Skeletal muscle satellite cell (primary cell): Measurements from ENCODE around the gene KLHDC4.

Source experiments
- H3K27me3 ChIP-seq: 2 replicates; pipeline ENCODE4 v1.7.0; 2013; ENCODE audit warnings: low read length; ENCODE audit not compliant: control insufficient read depth, insufficient read depth
- H3K36me3 ChIP-seq: 2 replicates; pipeline ENCODE4 v1.7.0; 2013; ENCODE audit warnings: mild to moderate bottlenecking, control low read depth, low read length; ENCODE audit not compliant: insufficient read depth
- H3K4me1 ChIP-seq: 2 replicates; pipeline ENCODE4 v1.7.0; 2013; ENCODE audit warnings: low read length; ENCODE audit not compliant: control insufficient read depth, insufficient read depth
- H3K4me2 ChIP-seq: 2 replicates; pipeline ENCODE4 v1.7.0; 2013; ENCODE audit warnings: mild to moderate bottlenecking, low read length
- H3K4me3 ChIP-seq: 2 replicates; pipeline ENCODE4 v1.7.0; 2013; ENCODE audit warnings: low read length
- H3K9ac ChIP-seq: 2 replicates; pipeline ENCODE4 v1.7.0; 2013; ENCODE audit warnings: mild to moderate bottlenecking, low read depth, low read length, moderate library complexity
- H3K9me3 ChIP-seq: replicated peaks from 2 replicates; pipeline ENCODE4 v1.7.0; 2013; ENCODE audit warnings: mild to moderate bottlenecking, control low read depth, low read length

Gene KLHDC4

GRCh38 chr16:87710887-87711286 lies 54.9 kb downstream of the KLHDC4 start:
- no peaks in the 10 kb centered on the region for H3K4me1 ChIP-seq
- no peak overlapping the region for H3K9ac ChIP-seq
- H3K9me3 ChIP-seq, result no peaks in the 10 kb centered on the region
- H3K4me3 ChIP-seq, result no peak overlapping the region
- no peak overlapping the region for H3K4me2 ChIP-seq
- H3K27me3 ChIP-seq, result no peaks in the 10 kb centered on the region
- peaks cover 23% of the 10 kb centered on the region for H3K36me3 ChIP-seq

GRCh38 chr16:87709677-87710076 lies 56.1 kb downstream of the KLHDC4 start:
- H3K36me3 ChIP-seq, result peaks cover 19% of the 10 kb centered on the region
- H3K4me1 ChIP-seq, result no peaks in the 10 kb centered on the region
- no peak overlapping the region for H3K9ac ChIP-seq

GRCh38 chr16:87708881-87709638 lies 56.7 kb downstream of the KLHDC4 start:
- Histone ChIP-seq H3K9ac (no peak overlapping the region), H3K27me3 (no peaks in the 10 kb centered on the region), H3K4me1 (no peaks in the 10 kb centered on the region), H3K36me3 (peaks cover 15% of the 10 kb centered on the region), H3K9me3 (no peaks in the 10 kb centered on the region), H3K4me3 (no peak overlapping the region), H3K4me2 (no peak overlapping the region)

More at GRCh38 chr16:87709677-87710076, 56.1 kb downstream of the KLHDC4 start:
- Histone ChIP-seq H3K9me3 (no peaks in the 10 kb centered on the region), H3K27me3 (no peaks in the 10 kb centered on the region), H3K4me2 (no peak overlapping the region), H3K4me3 (no peak overlapping the region)

GRCh38 chr16:87707714-87708580 lies 57.8 kb downstream of the KLHDC4 start:
- Histone ChIP-seq H3K27me3 (no peaks in the 10 kb centered on the region), H3K9me3 (no peaks in the 10 kb centered on the region), H3K4me1 (no peaks in the 10 kb centered on the region), H3K9ac (no peak overlapping the region), H3K4me3 (no peak overlapping the region), H3K4me2 (no peak overlapping the region), H3K36me3 (peaks cover 15% of the 10 kb centered on the region)

- H3K27me3 ChIP-seq, result no peaks in the 10 kb centered on the region
- H3K4me2 ChIP-seq, result no peak overlapping the region
- no peak overlapping the region for H3K4me3 ChIP-seq
- peaks cover 15% of the 10 kb centered on the region for H3K36me3 ChIP-seq
- H3K9me3 ChIP-seq, result no peaks in the 10 kb centered on the region
- H3K9ac ChIP-seq, result no peak overlapping the region
- H3K4me1 ChIP-seq, result no peaks in the 10 kb centered on the region
These were observed 58.7 kb downstream of the KLHDC4 start for GRCh38 chr16:87707097-87707496.

- Histone ChIP-seq H3K9me3 (no peaks in the 10 kb centered on the region), H3K9ac (no peak overlapping the region), H3K36me3 (peaks cover 18% of the 10 kb centered on the region), H3K27me3 (no peaks in the 10 kb centered on the region), H3K4me1 (no peaks in the 10 kb centered on the region), H3K4me2 (no peak overlapping the region), H3K4me3 (no peak overlapping the region)
These were observed 59.3 kb downstream of the KLHDC4 start for GRCh38 chr16:87706278-87707000.

- H3K9me3 ChIP-seq, result no peaks in the 10 kb centered on the region
- H3K27me3 ChIP-seq, result no peaks in the 10 kb centered on the region
- no peak overlapping the region for H3K9ac ChIP-seq
- H3K4me2 ChIP-seq, result no peak overlapping the region
- H3K4me1 ChIP-seq, result no peaks in the 10 kb centered on the region
- no peak overlapping the region for H3K4me3 ChIP-seq
- H3K36me3 ChIP-seq, result peaks cover 19% of the 10 kb centered on the region
These were observed 60.0 kb downstream of the KLHDC4 start for GRCh38 chr16:87705771-87706277.

- H3K4me3 ChIP-seq, result no peak overlapping the region
- no peaks in the 10 kb centered on the region for H3K4me1 ChIP-seq
These were observed 60.9 kb downstream of the KLHDC4 start for GRCh38 chr16:87704754-87705353.

GRCh38 chr16:87703835-87704375 lies 61.9 kb downstream of the KLHDC4 start:
- no peaks in the 10 kb centered on the region for H3K9me3 ChIP-seq
- H3K9ac ChIP-seq, result no peak overlapping the region
- no peaks in the 10 kb centered on the region for H3K4me1 ChIP-seq
- peaks cover 19% of the 10 kb centered on the region for H3K36me3 ChIP-seq
- no peak overlapping the region for H3K4me3 ChIP-seq
- no peaks in the 10 kb centered on the region for H3K27me3 ChIP-seq
- H3K4me2 ChIP-seq, result no peak overlapping the region

More at GRCh38 chr16:87704754-87705353, 60.9 kb downstream of the KLHDC4 start:
- Histone ChIP-seq H3K9ac (no peak overlapping the region), H3K36me3 (peaks cover 19% of the 10 kb centered on the region), H3K4me2 (no peak overlapping the region), H3K9me3 (no peaks in the 10 kb centered on the region), H3K27me3 (no peaks in the 10 kb centered on the region)

- no peak overlapping the region for H3K4me2 ChIP-seq
- H3K27me3 ChIP-seq, result no peaks in the 10 kb centered on the region
- H3K9me3 ChIP-seq, result no peaks in the 10 kb centered on the region
- no peak overlapping the region for H3K4me3 ChIP-seq
- no peaks in the 10 kb centered on the region for H3K4me1 ChIP-seq
- H3K9ac ChIP-seq, result no peak overlapping the region
- peaks cover 16% of the 10 kb centered on the region for H3K36me3 ChIP-seq
These were observed 62.7 kb downstream of the KLHDC4 start for GRCh38 chr16:87703071-87703470.
